Adrenal gland (tissue), 12 donors: ENCODE results near the gene HIPK2. TPM values are rescaled to one million over a fixed set of nuclear protein-coding genes. Genes with fewer than 3 reads are reported as not detected.
A peak's percentile ranks its signal among the peaks of the same experiment; 100 is the strongest.

Experiments used
- DNase-seq, 7 donors: peaks; one replicate each; pipeline ENCODE4 v3.0.0-alpha.2; 2019 to 2020
- H3K27ac ChIP-seq, 5 donors: fragments of 200-600 bp; sonication (generic) in 4 of 5; 1 replicate in 3 of 5; 2 replicates in 2 of 5; pipeline versions ENCODE4 v1.5.1 to v1.8.0; 2016 to 2020; ENCODE audit warnings: mild to moderate bottlenecking in 1 of 5
- H3K27me3 ChIP-seq: fragments of 200-600 bp; 2 replicates; pipeline ENCODE4 v1.8.0; 2021
- H3K36me3 ChIP-seq, 2 donors: fragments of 200-600 bp; replicated peaks in 1 of 2; 1 replicate in 1 of 2; 2 replicates in 1 of 2; pipeline versions ENCODE4 v1.5.1 to v1.8.0; 2018 to 2022
- H3K4me1 ChIP-seq, 2 donors: fragments of 200-600 bp; replicated peaks in 1 of 2; 1 replicate in 1 of 2; 2 replicates in 1 of 2; pipeline versions ENCODE4 v1.5.1 to v1.8.0; 2018 to 2021
- H3K4me3 ChIP-seq, 4 donors: fragments of 200-600 bp; sonication (generic) in 3 of 4; one replicate each; pipeline ENCODE4 v1.5.1; 2016 to 2018
- H3K9me3 ChIP-seq, 3 donors: fragments of 200-600 bp; sonication (generic) in 1 of 3; replicated peaks in 1 of 3; 1 replicate in 2 of 3; 2 replicates in 1 of 3; pipeline versions ENCODE4 v1.5.1 to v1.8.0; 2016 to 2021
- CTCF ChIP-seq, 6 experiments: fragments of 450-650 bp in 4 of 6; fragments of 200-600 bp in 2 of 6; sonication (generic) in 1 of 6; IDR thresholded peaks; 1 replicate in 5 of 6; 2 replicates in 1 of 6; pipeline versions ENCODE4 v1.5.1 to v1.8.0; 2016 to 2021; ENCODE audit warnings: antibody characterized with exemption in 6 of 6, mild to moderate bottlenecking in 2 of 6, moderate library complexity in 1 of 6
- POLR2A ChIP-seq, 2 donors: fragments of 450-650 bp; IDR thresholded peaks; one replicate each; pipeline ENCODE4 v1.6.1; 2017; ENCODE audit warnings: antibody characterized with exemption in 2 of 2, mild to moderate bottlenecking in 2 of 2, moderate library complexity in 1 of 2
- WGBS, 4 donors: extraction: QIAGEN DNeasy Blood & Tissue Kit in 2 of 4; methylation state at CpG; one replicate each; pipeline versions ENCODE4 v1.1.5 to v1.1.7; 2013 to 2017; 5-methylcytosine and 5-hydroxymethylcytosine counted together
- intact Hi-C, 2 donors: fragments of 100-400 bp; cut with DNase I; formaldehyde crosslinking; loops; one replicate each; pipeline versions ENCODE4 v1.14.1 to v1.15.0; 2022 to 2023
- polyA plus RNA-seq, 3 donors: library from polyadenylated mRNA; stranded (reverse); fragments of 200-250 nt in 2 of 3; fragments of 350-450 nt in 1 of 3; fragmentation: Illumina TruSeq in 1 of 3; extraction: RNeasy Lipid Tissue Mini Kit (QIAGEN cat#74804) in 1 of 3; gene quantifications; one replicate each; pipeline ENCODE4 v1.2.3, GENCODE V29; 2013 to 2014
- total RNA-seq, 9 donors: library from RNA; depleted of rRNA in 4 of 9; stranded (reverse); fragments of >200 nt in 4 of 9; fragments of 120-200 nt in 1 of 9; fragmentation: NEBNext Ultra II Directional in 1 of 9; extraction: Animal tissue kit (Norgen Biotek cat#: 25700) in 1 of 9; gene quantifications; one replicate each; pipeline versions ENCODE4 v1.1.0 to v1.2.4, GENCODE V29; 2013 to 2023
- donor health status: healthy with polysubstance abuse.
- donor health status: Bipolar disorder and iron deficiency.
- donor health status: DM: yes; HTN: yes; CAD: no.
- donor health status: DM: no; HTN: no; CAD: no.
- donor health status: DM: no; HTN: no; CAD: no.
- donor health status: DM: yes; HTN: yes; CAD: no.

Gene HIPK2
- total and polyA plus RNA-seq, 12 donors: 4.7 to 82.4 (median 49.8) TPM

DNA sequence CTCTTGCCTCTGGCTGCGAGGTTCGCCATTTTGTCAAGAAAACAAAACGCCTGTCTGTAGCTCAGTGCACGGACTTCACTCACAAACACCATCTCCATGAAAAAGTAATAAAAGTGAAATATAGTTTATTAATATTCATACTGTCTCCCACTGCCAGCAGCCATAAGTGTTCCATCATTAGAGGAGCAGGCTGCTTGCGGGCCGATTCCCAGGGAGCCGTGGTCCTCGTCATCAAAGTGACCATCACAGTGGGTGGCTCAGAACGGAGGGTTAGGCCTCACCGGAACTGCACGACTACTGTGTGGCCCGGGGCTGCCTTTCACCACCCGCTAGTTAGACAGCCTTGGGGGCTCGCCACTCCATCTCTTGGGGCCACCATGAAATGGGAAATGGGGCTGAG is 82.7 kb downstream of the HIPK2 start:
- intact Hi-C loops: no loop called here
- H3K9me3 ChIP-seq: no peaks in the 10 kb centered on the region
- H3K27ac ChIP-seq: no peak overlapping the region
- H3K36me3 ChIP-seq: no peaks in the 10 kb centered on the region
- H3K27me3 ChIP-seq: no peaks in the 10 kb centered on the region
- H3K4me1 ChIP-seq: peaks cover 16 to 25% of the 10 kb centered on the region in 2 donors
- peak in 1 of 7 donors; percentile 43 for DNase-seq
- no peak for TF ChIP-seq CTCF (IDR thresholded peaks at IDR 0.05)
- TF ChIP-seq POLR2A (IDR thresholded peaks at IDR 0.05): no peak
- whole genome bisulfite sequencing, 4 donors: 87 to 94% (median 91%) methylated on average over 14 of the region's 14 CpGs
- no peak overlapping the region for H3K4me3 ChIP-seq

GRCh38 chr7:139694389-139694676 is 83.5 kb downstream of the HIPK2 start:
- no peak for DNase-seq
- H3K9me3 ChIP-seq: no peaks in the 10 kb centered on the region
- TF ChIP-seq POLR2A (IDR thresholded peaks at IDR 0.05): no peak
- no peak for TF ChIP-seq CTCF (IDR thresholded peaks at IDR 0.05)
- H3K27me3 ChIP-seq: no peaks in the 10 kb centered on the region
- 85 to 94% (median 88%) methylated on average over 8 of the region's 8 CpGs for WGBS, 4 donors
- no peaks in the 10 kb centered on the region for H3K36me3 ChIP-seq
- peak overlapping the region in 2 of 5 donors; percentile 50 to 63 for H3K27ac ChIP-seq
- H3K4me3 ChIP-seq: no peak overlapping the region
- intact Hi-C loops: no loop called here
- H3K4me1 ChIP-seq: peaks cover 16 to 25% of the 10 kb centered on the region in 2 donors

- 47 to 59% (median 51%) methylated on average over 8 of the region's 8 CpGs for WGBS, 4 donors
- Histone ChIP-seq H3K9me3 (no peaks in the 10 kb centered on the region), H3K27ac (peak overlapping the region in 3 of 5 donors; percentile 35 to 63 (median 50)), H3K27me3 (no peaks in the 10 kb centered on the region), H3K36me3 (no peaks in the 10 kb centered on the region), H3K4me1 (peaks cover 16 to 25% of the 10 kb centered on the region in 2 donors), H3K4me3 (no peak overlapping the region)
- no peak for TF ChIP-seq CTCF (IDR thresholded peaks at IDR 0.05)
- TF ChIP-seq POLR2A (IDR thresholded peaks at IDR 0.05): no peak
- intact Hi-C loops: no loop called here
- peak in 2 of 7 donors; percentile 38 to 58 for DNase-seq
Measured at GRCh38 chr7:139693651-139694388, 84.0 kb downstream of the HIPK2 start.

GRCh38 chr7:139692723-139693122 is 85.1 kb downstream of the HIPK2 start:
- Histone ChIP-seq H3K9me3 (no peaks in the 10 kb centered on the region), H3K4me1 (peaks cover 16 to 25% of the 10 kb centered on the region in 2 donors)

More at GRCh38 chr7:139692723-139693122, 85.1 kb downstream of the HIPK2 start:
- whole genome bisulfite sequencing, 4 donors: 59 to 76% (median 70%) methylated on average over 6 of the region's 6 CpGs
- no peak for TF ChIP-seq CTCF (IDR thresholded peaks at IDR 0.05)
- TF ChIP-seq POLR2A (IDR thresholded peaks at IDR 0.05): no peak
- intact Hi-C loops: no loop called here
- no peaks in the 10 kb centered on the region for H3K27me3 ChIP-seq
- peak in 2 of 7 donors; percentile 12 to 34 for DNase-seq
- H3K4me3 ChIP-seq: no peak overlapping the region
- H3K27ac ChIP-seq: no peak overlapping the region
- H3K36me3 ChIP-seq: no peaks in the 10 kb centered on the region
